ENCODE measurements around the gene SLC46A2. TPM values are rescaled to one million over a fixed set of nuclear protein-coding genes. Genes with fewer than 3 reads are reported as not detected.

SLC46A2 gene
- total and polyA plus RNA-seq, 2 of the 13 experiments (the other 11 are each of a cell fraction or from before 2014, with no cell fraction given): not detected

- TF ChIP-seq TAF1 (CRISPR knock-in tag; IDR thresholded peaks at IDR 0.05): no peak
- TF ChIP-seq ZNF577 (CRISPR knock-in tag; IDR thresholded peaks at IDR 0.05; ENCODE audit: borderline replicate concordance, low read depth): no peak
- TF ChIP-seq DRAP1 (CRISPR knock-in tag; IDR thresholded peaks at IDR 0.05): no peak
- TF ChIP-seq NR2F2 (IDR thresholded peaks at IDR 0.05; ENCODE audit: borderline replicate concordance, low read depth): no peak
- TF ChIP-seq MBNL3 (CRISPR knock-in tag; conservative IDR thresholded peaks at IDR 0.05): no peak
- TF ChIP-seq HNF4G (IDR thresholded peaks at IDR 0.05; ENCODE audit: borderline replicate concordance, low read depth, low read length): no peak
- TF ChIP-seq HNF4G (CRISPR knock-in tag; IDR thresholded peaks at IDR 0.05; ENCODE audit: borderline replicate concordance, low read depth): no peak
- TF ChIP-seq AGO2 (optimal IDR thresholded peaks at IDR 0.05; ENCODE audit: low read depth, low read length): no peak
- no peak for TF ChIP-seq SRSF9 (IDR thresholded peaks at IDR 0.05; ENCODE audit: borderline replicate concordance, insufficient read depth, low read depth, low read length, poor library complexity, severe bottlenecking)
- no peak for TF ChIP-seq NR2F1 (CRISPR knock-in tag; IDR thresholded peaks at IDR 0.05)
- no peak for TF ChIP-seq CREB3 (CRISPR knock-in tag; IDR thresholded peaks at IDR 0.05)
- TF ChIP-seq ZBTB20 (CRISPR knock-in tag; IDR thresholded peaks at IDR 0.05; ENCODE audit: borderline replicate concordance, low read depth): peak; percentile 39; the same call in 1 of the 2 replicates
- no peak for TF ChIP-seq MTF2 (CRISPR knock-in tag; IDR thresholded peaks at IDR 0.05; ENCODE audit: borderline replicate concordance)
- no peak for TF ChIP-seq SIN3B (IDR thresholded peaks at IDR 0.05; ENCODE audit: low read length)
- TF ChIP-seq ZNF460 (CRISPR knock-in tag; IDR thresholded peaks at IDR 0.05; ENCODE audit: borderline replicate concordance): no peak
- no peak for TF ChIP-seq ZHX1 (CRISPR knock-in tag; IDR thresholded peaks at IDR 0.05; ENCODE audit: low read depth)
- peak; percentile 37; the same call in 1 of the 2 replicates for TF ChIP-seq TBX3 (IDR thresholded peaks at IDR 0.05; ENCODE audit: borderline replicate concordance)
- TF ChIP-seq HMGXB4 (CRISPR knock-in tag; IDR thresholded peaks at IDR 0.05; ENCODE audit: borderline replicate concordance in 1 of 2, low read depth in 1 of 2): no peak
- TF ChIP-seq FOSL1 (CRISPR knock-in tag; IDR thresholded peaks at IDR 0.05; ENCODE audit: borderline replicate concordance): no peak
- no peak for TF ChIP-seq SRSF1 (optimal IDR thresholded peaks at IDR 0.05; ENCODE audit: low read depth, low read length)
- no peak for TF ChIP-seq POLR2A (IDR thresholded peaks at IDR 0.05; ENCODE audit: insufficient read depth in 1 of 2, low read depth in 2 of 2, low read length in 2 of 2)
- no peak for TF ChIP-seq ZBTB39 (CRISPR knock-in tag; IDR thresholded peaks at IDR 0.05)
- no peak for TF ChIP-seq ZBTB7A (CRISPR knock-in tag; IDR thresholded peaks at IDR 0.05)
Measured at GRCh38 chr9:112841261-112841660, 49.4 kb downstream of the SLC46A2 start (continued).
